IPS-15b (cell line): Measurements from ENCODE around the gene C1QTNF1.
"Not testable (repeated sequence)": the region's sequence is repeated elsewhere in the genome, so short reads cannot be mapped to it uniquely, and the experiment has no call there.

Source experiments
- H3K27me3 ChIP-seq: one replicate; pipeline ENCODE4 v1.6.1; 2013; ENCODE audit warnings: low read length; ENCODE audit not compliant: control insufficient read depth, insufficient read depth
- H3K36me3 ChIP-seq: one replicate; pipeline ENCODE4 v1.6.1; 2013; ENCODE audit warnings: low read length; ENCODE audit not compliant: control insufficient read depth, insufficient read depth
- H3K4me1 ChIP-seq: one replicate; pipeline ENCODE4 v1.6.1; 2013; ENCODE audit warnings: mild to moderate bottlenecking, low read length; ENCODE audit not compliant: control insufficient read depth, insufficient read depth
- H3K4me3 ChIP-seq: one replicate; pipeline ENCODE4 v1.5.1; 2013; ENCODE audit warnings: low read depth, low read length
- H3K9ac ChIP-seq: one replicate; pipeline ENCODE4 v1.6.1; 2013; ENCODE audit warnings: low read depth, mild to moderate bottlenecking, low read length
- H3K9me3 ChIP-seq: one replicate; pipeline ENCODE4 v1.6.1; 2013; ENCODE audit warnings: mild to moderate bottlenecking, low read length; ENCODE audit not compliant: control insufficient read depth, insufficient read depth

The C1QTNF1 gene

GRCh38 chr17:79011451-79012147, 12.4 kb upstream of the C1QTNF1 start:
- Histone ChIP-seq H3K36me3 (no peaks in the 10 kb centered on the region), H3K27me3 (peaks cover 28% of the 10 kb centered on the region), H3K4me1 (peaks cover 2% of the 10 kb centered on the region), H3K9ac (no peak overlapping the region), H3K4me3 (no peak overlapping the region), H3K9me3 (peaks cover 18% of the 10 kb centered on the region)

- no peak overlapping the region for H3K9ac ChIP-seq
- H3K4me3 ChIP-seq: no peak overlapping the region
- H3K9me3 ChIP-seq: peaks cover 18% of the 10 kb centered on the region
- H3K36me3 ChIP-seq: no peaks in the 10 kb centered on the region
- peaks cover 17% of the 10 kb centered on the region for H3K27me3 ChIP-seq
- no peaks in the 10 kb centered on the region for H3K4me1 ChIP-seq
These were observed 11.3 kb upstream of the C1QTNF1 start for GRCh38 chr17:79012563-79013134.

- Histone ChIP-seq H3K4me1 (no peaks in the 10 kb centered on the region), H3K4me3 (no peak overlapping the region), H3K9ac (no peak overlapping the region), H3K27me3 (peaks cover 2% of the 10 kb centered on the region), H3K36me3 (no peaks in the 10 kb centered on the region), H3K9me3 (peaks cover 18% of the 10 kb centered on the region)
These were observed 9.7 kb upstream of the C1QTNF1 start for GRCh38 chr17:79014158-79014758.

- Histone ChIP-seq H3K36me3 (no peaks in the 10 kb centered on the region), H3K9ac (no peak overlapping the region), H3K9me3 (peaks cover 18% of the 10 kb centered on the region), H3K4me1 (no peaks in the 10 kb centered on the region), H3K4me3 (no peak overlapping the region), H3K27me3 (peaks cover 30% of the 10 kb centered on the region)
These were observed 6.2 kb upstream of the C1QTNF1 start for GRCh38 chr17:79017546-79018369.

GRCh38 chr17:79018370-79018695, 5.6 kb upstream of the C1QTNF1 start:
- H3K36me3 ChIP-seq: no peaks in the 10 kb centered on the region
- H3K4me1 ChIP-seq: peaks cover 1% of the 10 kb centered on the region
- no peak overlapping the region for H3K4me3 ChIP-seq
- H3K9me3 ChIP-seq: peaks cover 16% of the 10 kb centered on the region
- H3K9ac ChIP-seq: no peak overlapping the region
- H3K27me3 ChIP-seq: peaks cover 36% of the 10 kb centered on the region

GRCh38 chr17:79019261-79019631, 4.7 kb upstream of the C1QTNF1 start:
- H3K4me3 ChIP-seq: no peak overlapping the region
- peaks cover 11% of the 10 kb centered on the region for H3K9me3 ChIP-seq
- H3K9ac ChIP-seq: no peak overlapping the region
- H3K36me3 ChIP-seq: no peaks in the 10 kb centered on the region
- H3K27me3 ChIP-seq: peaks cover 41% of the 10 kb centered on the region
- H3K4me1 ChIP-seq: peaks cover 2% of the 10 kb centered on the region

GRCh38 chr17:79019632-79020584, 4.1 kb upstream of the C1QTNF1 start:
- Histone ChIP-seq H3K4me1 (peaks cover 2% of the 10 kb centered on the region), H3K9ac (no peak overlapping the region), H3K27me3 (peaks cover 45% of the 10 kb centered on the region), H3K36me3 (no peaks in the 10 kb centered on the region), H3K9me3 (peaks cover 5% of the 10 kb centered on the region), H3K4me3 (no peak overlapping the region)

- H3K36me3 ChIP-seq: no peaks in the 10 kb centered on the region
- H3K9me3 ChIP-seq: peaks cover 4% of the 10 kb centered on the region
- peaks cover 54% of the 10 kb centered on the region for H3K27me3 ChIP-seq
- H3K4me1 ChIP-seq: peaks cover 2% of the 10 kb centered on the region
- H3K4me3 ChIP-seq: no peak overlapping the region
- no peak overlapping the region for H3K9ac ChIP-seq
These were observed 3.2 kb upstream of the C1QTNF1 start for GRCh38 chr17:79020631-79021301.

GRCh38 chr17:79021929-79022328, 2.0 kb upstream of the C1QTNF1 start:
- H3K27me3 ChIP-seq: peaks cover 63% of the 10 kb centered on the region
- H3K4me1 ChIP-seq, H3K9me3 ChIP-seq, H3K9ac ChIP-seq, H3K4me3 ChIP-seq, H3K36me3 ChIP-seq: not testable (repeated sequence)

GRCh38 chr17:79022507-79022991, 1.4 kb upstream of the C1QTNF1 start:
- Histone ChIP-seq H3K4me3 (no peak overlapping the region), H3K9ac (no peak overlapping the region), H3K36me3 (no peaks in the 10 kb centered on the region), H3K27me3 (peaks cover 68% of the 10 kb centered on the region), H3K4me1 (peaks cover 2% of the 10 kb centered on the region), H3K9me3 (no peaks in the 10 kb centered on the region)
